Ishikawa (cell line): ENCODE data around the gene ZNF829.

Experiments used
- CEBPB ChIP-seq: IDR thresholded peaks from 2 replicates; pipeline ENCODE4 v1.6.1; 2012
- CREB1 ChIP-seq: IDR thresholded peaks from 2 replicates; pipeline ENCODE4 v1.6.1; 2012; ENCODE audit warnings: low read depth
- EGR1 ChIP-seq: IDR thresholded peaks from 2 replicates; pipeline ENCODE4 v1.6.1; 2012
- EP300 ChIP-seq: IDR thresholded peaks from 2 replicates; pipeline ENCODE4 v1.6.1; 2012; ENCODE audit warnings: borderline replicate concordance
- RAD21 ChIP-seq: IDR thresholded peaks from 2 replicates; pipeline ENCODE4 v1.6.1; 2012; ENCODE audit warnings: low read depth
- REST ChIP-seq: IDR thresholded peaks from 2 replicates; pipeline ENCODE4 v1.6.1; 2012; ENCODE audit warnings: low read depth, mild to moderate bottlenecking
- TAF1 ChIP-seq: IDR thresholded peaks from 2 replicates; pipeline ENCODE4 v1.6.1; 2012; ENCODE audit warnings: low read depth, mild to moderate bottlenecking
- TCF12 ChIP-seq: IDR thresholded peaks from 2 replicates; pipeline ENCODE4 v1.6.1; 2012; ENCODE audit warnings: low read depth

DNA sequence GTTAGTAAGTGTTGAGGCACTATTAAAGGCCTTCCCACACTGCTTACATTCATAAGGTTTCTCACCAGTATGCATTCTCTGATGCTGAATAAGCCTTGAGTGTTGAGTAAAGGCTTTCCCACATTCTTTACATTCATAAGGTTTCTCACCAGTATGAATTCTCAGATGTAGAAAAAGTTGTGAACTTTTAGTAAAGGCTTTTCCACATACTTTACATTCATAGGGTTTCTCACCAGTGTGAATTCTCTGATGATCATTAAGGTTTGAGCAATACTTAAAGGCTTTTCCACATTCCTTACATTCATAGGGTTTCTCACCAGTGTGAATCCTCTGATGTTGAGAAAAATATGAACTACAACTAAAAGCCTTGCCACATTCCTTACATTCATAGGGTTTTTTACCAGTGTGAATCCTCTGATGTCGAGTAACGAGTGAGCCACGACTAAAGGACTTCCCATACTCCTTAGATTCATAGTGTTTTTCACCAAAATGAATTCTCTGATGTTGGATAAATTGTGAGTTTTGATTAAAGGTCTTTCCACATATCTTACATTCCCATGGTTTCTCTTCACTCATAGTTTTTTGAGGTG lies 24.2 kb downstream of the ZNF829 start:
- TF ChIP-seq CREB1, result no peak
- TF ChIP-seq TCF12, result no peak
- no peak for TF ChIP-seq TAF1
- TF ChIP-seq CEBPB, result no peak
- TF ChIP-seq EP300, result no peak
- TF ChIP-seq RAD21, result no peak
- TF ChIP-seq REST, result no peak
- TF ChIP-seq EGR1, result no peak
